ENCODE data around the gene PLCL2. TPM values are rescaled to one million over a fixed set of nuclear protein-coding genes. Genes with fewer than 3 reads are reported as not detected.

PLCL2 gene
- total RNA-seq, 1 donor from 2014 or later: 40.2 TPM

- intact Hi-C loops (cut with micrococcal nuclease): no loop called here
Observed at GRCh38 chr3:17065881-17066280, 181.1 kb downstream of the PLCL2 start.

DNA sequence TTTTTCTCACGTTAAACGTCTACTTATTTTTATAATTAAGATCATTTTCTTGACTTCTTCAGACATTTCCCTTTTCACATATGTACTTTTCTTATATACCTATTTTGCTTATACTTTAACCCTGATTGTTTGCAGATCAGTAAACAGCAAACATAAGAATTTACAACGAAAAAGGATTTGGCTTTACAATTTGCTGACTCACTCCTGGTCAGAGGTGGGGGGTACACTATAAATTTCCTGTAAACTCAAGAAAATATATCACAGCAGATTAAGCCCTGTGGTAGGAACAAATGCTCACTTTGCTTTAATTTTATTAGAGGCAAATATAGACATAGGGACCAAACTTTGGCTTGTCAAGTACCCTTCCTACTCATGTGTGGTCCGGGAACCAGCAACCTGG, 185.0 kb downstream of the PLCL2 start:
- intact Hi-C loops (cut with micrococcal nuclease): no loop called here

GRCh38 chr3:17070161-17070959, 185.6 kb downstream of the PLCL2 start:
- intact Hi-C loops (cut with micrococcal nuclease): no loop called here

DNA sequence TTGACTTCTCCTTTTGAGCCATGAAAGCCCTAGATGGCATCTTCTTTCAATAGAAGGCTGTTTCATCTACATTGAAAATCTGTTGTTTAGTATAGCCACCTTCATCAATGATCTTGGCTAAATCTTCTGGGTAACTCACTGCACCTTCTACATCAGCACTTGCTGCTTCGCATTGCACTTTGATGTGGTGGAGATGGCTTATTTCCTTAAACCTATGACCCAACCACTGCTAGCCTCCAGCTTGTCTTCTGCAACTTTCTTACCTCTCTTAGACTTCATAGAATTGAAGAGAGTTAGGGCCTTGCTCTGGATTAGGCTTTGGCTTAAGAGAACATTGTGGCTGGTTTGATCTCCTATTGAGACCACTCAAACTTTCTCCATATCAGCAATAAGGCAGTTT, 189.8 kb downstream of the PLCL2 start:
- intact Hi-C loops (cut with micrococcal nuclease): loop anchor here (1.0 to 2.0 kb wide), 3 partner anchors 14 to 77 kb away; no protein-coding TSS in a partner anchor

GRCh38 chr3:17075358-17075757, 190.6 kb downstream of the PLCL2 start:
- intact Hi-C loops (cut with micrococcal nuclease): loop anchor here (2.0 kb wide), 2 partner anchors 13 to 53 kb away; no protein-coding TSS in a partner anchor

DNA sequence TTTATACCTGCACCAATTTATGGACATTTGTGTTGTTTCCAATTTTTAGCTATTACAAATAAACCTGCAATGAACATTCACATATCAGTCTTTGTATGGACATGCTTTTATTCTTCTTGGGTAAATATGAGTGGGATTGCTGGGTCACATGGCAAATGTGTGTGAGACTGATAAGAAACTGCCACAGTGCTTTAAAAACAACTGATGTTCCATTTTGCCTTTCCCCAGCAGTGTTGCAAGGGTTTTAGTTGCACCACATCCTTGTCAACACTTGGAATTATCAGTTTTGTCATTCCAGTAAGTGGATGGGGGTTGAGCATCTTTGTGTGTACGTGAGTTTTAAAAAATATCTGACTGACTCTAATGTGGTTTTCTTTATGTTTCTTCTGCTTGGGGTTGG, 191.2 kb downstream of the PLCL2 start:
- intact Hi-C loops (cut with micrococcal nuclease): loop anchor here (2.0 kb wide), 2 partner anchors 13 to 53 kb away; no protein-coding TSS in a partner anchor

DNA sequence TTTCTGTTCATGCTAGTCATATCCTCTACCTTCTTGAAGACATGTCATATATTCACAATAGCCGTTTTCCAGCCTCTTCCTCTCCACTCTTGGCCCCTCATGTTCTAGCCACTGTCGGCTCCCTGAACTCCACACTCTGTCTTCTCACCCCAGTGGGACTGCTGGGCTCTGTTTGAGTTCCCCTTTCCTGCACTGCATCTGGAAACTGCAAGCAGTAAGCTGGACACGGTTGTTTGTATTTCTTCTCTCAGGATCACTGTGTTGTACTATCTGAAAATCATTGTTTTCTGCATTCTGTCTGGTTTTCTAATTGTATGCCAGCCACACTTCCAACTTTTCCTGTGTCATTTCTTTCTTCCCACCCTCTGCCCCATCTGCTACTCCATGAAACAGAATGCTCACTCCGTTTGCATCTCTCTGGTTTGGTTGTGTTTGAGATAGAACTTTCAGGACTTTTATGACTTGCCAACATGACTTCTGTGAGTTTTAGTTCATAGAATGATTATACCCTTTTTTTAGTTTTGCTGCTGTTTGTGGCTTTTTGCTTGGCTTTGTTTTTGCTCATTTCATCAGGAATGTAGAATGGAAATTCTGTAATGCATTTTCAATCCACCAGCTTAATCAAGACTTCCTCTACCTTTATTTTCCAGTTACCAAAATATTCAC, 192.3 kb downstream of the PLCL2 start:
- intact Hi-C loops (cut with micrococcal nuclease): no loop called here

GRCh38 chr3:17077606-17078005, 192.9 kb downstream of the PLCL2 start:
- intact Hi-C loops (cut with micrococcal nuclease): no loop called here

DNA sequence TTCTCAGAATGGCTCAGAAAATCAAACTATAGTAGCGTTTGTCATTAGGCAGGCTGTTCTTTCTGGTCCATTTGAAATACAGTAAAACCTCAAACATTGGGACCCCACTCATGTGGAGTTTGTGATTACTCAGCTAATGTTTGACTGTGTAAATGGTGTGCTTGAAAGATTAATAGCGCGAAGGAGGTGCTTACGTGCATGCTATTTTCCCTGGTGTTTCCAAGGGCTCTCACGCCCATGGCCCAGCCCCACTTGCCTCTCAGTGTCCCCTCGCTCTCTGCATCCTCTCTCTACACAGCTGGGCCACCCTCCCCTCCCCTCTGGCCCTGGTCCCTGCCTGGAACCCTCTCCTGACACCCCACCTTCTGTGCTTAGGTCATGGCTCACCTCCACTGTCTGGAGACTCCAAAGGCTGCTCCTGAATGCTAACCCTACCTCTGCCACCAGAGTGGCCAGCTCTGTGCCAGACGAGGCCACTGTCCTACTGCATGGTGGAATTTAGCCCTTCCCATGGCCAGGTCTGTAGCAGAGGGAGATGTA, 194.2 kb downstream of the PLCL2 start:
- intact Hi-C loops (cut with micrococcal nuclease): no loop called here

GRCh38 chr3:17079933-17080332, 195.2 kb downstream of the PLCL2 start:
- intact Hi-C loops (cut with micrococcal nuclease): no loop called here

DNA sequence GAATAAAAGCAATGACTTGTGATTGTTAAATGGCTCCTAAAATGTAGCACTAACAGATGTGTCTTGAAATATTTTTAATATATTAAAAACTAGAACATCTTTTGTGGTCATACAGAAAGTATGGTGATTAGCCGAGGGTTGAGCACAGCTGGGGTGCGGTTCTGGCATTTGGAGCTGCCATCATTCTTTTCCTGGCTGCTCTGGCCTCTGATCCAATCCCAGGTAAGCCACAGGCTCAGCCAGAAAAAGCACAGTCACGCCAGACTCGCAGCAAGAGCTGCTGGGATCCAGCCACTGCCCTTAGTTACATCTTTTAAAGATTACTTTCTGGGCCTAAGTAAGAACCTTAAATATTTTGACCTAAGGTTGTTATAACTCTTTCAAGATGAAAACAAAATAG, 196.8 kb downstream of the PLCL2 start:
- intact Hi-C loops (cut with micrococcal nuclease): no loop called here

DNA sequence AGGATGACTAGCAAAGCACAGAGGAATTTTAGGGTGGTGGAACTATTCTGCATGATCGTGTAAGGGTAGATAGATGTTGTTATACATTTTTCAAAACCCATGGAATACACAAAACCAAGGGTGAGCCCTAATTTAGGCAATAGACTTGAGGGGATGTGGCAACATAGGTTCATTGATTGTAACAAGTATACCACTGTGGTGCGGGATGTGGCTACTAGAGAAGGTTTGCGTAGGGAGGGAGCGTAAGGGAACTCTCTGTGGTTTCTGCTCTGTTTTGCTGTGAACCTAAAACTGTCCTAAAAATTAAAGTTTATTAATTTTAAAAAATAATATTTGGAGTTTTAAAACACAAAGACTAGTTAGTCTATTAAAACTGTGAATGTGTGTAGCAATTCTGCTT, 202.8 kb downstream of the PLCL2 start:
- intact Hi-C loops (cut with micrococcal nuclease): loop anchor here (2.0 to 5.0 kb wide), 4 partner anchors 63 to 245 kb away; no protein-coding TSS in a partner anchor

DNA sequence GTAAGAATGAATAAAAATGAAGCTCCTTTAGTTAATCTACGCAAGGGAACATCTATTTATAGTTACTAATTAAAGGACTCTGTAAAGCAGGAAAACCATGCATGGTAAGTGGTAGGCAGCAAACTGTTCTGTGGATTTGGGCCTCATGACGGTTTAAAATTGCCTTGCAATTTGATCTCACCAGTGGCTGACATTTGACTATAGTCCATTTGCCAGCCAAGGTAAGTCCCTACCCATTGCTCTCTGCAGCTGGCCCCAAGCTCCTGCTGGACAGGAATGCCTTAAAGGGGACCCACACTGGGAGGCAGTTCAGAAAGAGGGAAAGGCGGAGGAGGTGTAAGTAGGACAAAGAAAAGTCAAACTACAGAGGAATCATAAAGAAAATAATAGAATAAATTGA, 203.3 kb downstream of the PLCL2 start:
- intact Hi-C loops (cut with micrococcal nuclease): loop anchor here (2.0 to 5.0 kb wide), 4 partner anchors 13 to 246 kb away; no protein-coding TSS in a partner anchor

GRCh38 chr3:17088602-17089313, 204.0 kb downstream of the PLCL2 start:
- intact Hi-C loops (cut with micrococcal nuclease): loop anchor here (2.0 to 5.0 kb wide), 4 partner anchors 14 to 246 kb away; no protein-coding TSS in a partner anchor

GRCh38 chr3:17089314-17089700, 204.6 kb downstream of the PLCL2 start:
- intact Hi-C loops (cut with micrococcal nuclease): loop anchor here (2.0 to 5.0 kb wide), 4 partner anchors 15 to 247 kb away; no protein-coding TSS in a partner anchor

DNA sequence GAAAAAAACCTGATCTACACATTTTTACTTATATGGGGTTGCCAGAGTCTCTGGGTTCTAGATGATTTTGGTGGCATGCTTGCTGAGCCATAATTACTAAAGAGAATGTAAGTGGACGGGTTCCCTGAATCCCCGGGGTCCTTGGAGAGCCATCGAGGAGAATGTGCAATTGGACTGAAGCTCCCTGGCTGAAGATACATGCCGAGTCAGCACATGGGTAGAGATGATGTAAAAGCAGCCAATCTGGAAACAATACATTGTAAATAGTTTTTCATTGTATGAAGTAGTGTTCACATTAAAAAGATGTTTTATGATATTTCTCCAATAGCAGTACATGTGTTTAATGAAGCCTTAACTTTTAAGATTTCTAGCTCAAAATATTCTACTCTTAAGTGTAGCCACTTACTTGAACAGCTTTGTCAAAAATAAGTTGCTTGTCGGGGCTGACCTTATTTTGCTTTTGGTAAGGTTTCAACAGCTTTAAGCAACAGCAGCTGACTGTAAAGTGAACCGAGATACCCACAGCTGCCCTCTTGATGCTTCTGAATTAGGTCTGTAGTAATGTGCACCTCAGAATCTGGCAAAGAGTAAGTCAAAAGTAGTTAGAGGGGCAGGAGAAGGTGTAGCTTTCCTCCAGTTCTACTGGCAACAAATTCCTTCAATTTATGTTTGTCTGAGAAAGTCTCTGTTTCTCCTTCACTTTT, 205.7 kb downstream of the PLCL2 start:
- intact Hi-C loops (cut with micrococcal nuclease): no loop called here

- intact Hi-C loops (cut with micrococcal nuclease): no loop called here
Observed at GRCh38 chr3:17091910-17092582, 207.3 kb downstream of the PLCL2 start.

DNA sequence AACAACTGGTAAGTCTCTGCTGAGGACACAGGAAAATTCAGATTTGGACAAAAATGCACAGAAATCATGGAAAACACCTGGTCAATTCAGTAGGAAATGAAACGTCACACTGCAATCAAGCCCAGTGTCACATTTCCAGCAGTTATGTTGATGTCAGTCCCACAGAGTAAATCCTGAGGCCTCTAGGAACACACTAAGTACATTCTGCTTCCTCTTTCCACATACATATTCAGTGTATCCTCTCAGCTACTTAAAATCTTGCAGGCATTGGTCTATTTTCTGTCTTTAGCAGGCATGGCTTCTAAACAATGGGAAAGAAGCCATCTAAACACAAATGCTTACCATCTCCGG, 207.8 kb downstream of the PLCL2 start:
- intact Hi-C loops (cut with micrococcal nuclease): no loop called here

DNA sequence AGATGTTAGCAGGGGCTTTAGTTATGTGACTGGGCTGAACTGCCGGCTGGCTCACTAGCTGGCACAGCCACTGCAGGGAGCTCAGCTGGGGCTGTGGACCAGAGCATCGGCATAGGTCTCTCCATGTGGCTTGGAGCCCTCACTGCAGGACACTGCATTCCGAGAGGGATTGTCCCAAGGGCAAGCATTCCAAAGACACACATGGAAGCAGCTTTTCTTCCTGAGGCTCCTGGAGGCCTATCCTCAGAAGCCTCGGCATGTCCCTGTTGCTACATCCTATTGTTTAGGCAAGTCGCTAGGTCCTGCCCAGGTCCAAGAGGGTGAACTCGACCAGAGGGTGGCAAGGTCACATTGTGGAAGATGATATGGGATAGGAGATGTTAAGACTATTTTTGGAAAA, 209.8 kb downstream of the PLCL2 start:
- intact Hi-C loops (cut with micrococcal nuclease): no loop called here

DNA sequence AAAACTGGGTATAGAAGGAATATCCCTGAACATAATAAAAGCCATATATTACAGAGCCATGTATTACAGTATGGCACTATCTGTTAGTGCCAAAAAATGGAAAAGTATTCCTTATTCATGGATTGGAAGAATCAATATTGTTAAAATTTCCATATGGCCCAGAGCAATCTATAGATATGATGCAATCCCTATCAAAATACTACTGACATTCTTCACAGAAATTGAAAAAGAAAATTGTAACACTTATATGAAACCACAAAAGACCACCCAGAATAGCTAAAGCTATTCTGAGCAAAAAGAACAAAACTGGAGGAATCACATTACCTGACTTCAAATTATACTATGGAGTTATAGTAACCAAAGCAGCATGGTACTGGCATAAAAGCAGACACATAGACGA, 218.8 kb downstream of the PLCL2 start:
- intact Hi-C loops (cut with micrococcal nuclease): no loop called here
